ENCODE data around the gene TMEM266. TPM values are rescaled to one million over a fixed set of nuclear protein-coding genes. Genes with fewer than 3 reads are reported as not detected.

TMEM266 gene
- polyA plus RNA-seq, 3 donors, result not detected

- H3K4me2 ChIP-seq (replicated peaks; ENCODE audit: extremely low read depth, low read length, poor library complexity, severe bottlenecking), result no peak overlapping the region
- H3K9me3 ChIP-seq (replicated peaks in 1 of 2; ENCODE audit: control insufficient read depth in 1 of 2, insufficient read depth in 1 of 2, low read length in 2 of 2), result no peaks in the 10 kb centered on the region
- peaks cover 0 to 4% of the 10 kb centered on the region in 2 donors for H3K27me3 ChIP-seq (ENCODE audit: control insufficient read depth in 2 of 2, insufficient read depth in 2 of 2, low read length in 2 of 2)
- H3K9ac ChIP-seq (ENCODE audit: insufficient read depth, low read length, poor library complexity, severe bottlenecking), result no peak overlapping the region
- H3K4me3 Mint-ChIP-seq, result peak overlapping the region in 1 of 2 donors; percentile 26
- peaks cover 10 to 28% (median 16%) of the 10 kb centered on the region in 3 donors for H3K27me3 Mint-ChIP-seq (ENCODE audit: low read depth in 3 of 3)
- peaks cover under 1% of the 10 kb centered on the region for H3K4me1 Mint-ChIP-seq
- intact Hi-C loops (cut with micrococcal nuclease), result no loop called here
- TF ChIP-seq CTCF (IDR thresholded peaks at IDR 0.05), result no peak
- no peak overlapping the region for H3K27ac ChIP-seq (ENCODE audit: low read depth in 1 of 2, low read length in 2 of 2)
- H3K36me3 Mint-ChIP-seq, result no peaks in the 10 kb centered on the region
- peaks cover 4% of the 10 kb centered on the region in 2 donors for H3K4me1 ChIP-seq (ENCODE audit: control insufficient read depth in 1 of 2, insufficient read depth in 2 of 2, low read length in 2 of 2)
- no peaks in the 10 kb centered on the region for H3K36me3 ChIP-seq (replicated peaks in 1 of 2; ENCODE audit: control insufficient read depth in 1 of 2, insufficient read depth in 2 of 2, low read length in 2 of 2)
- H2AFZ ChIP-seq (ENCODE audit: insufficient read depth, low read depth, low read length, poor library complexity, severe bottlenecking), result no peak overlapping the region
- no peak for DNase-seq
- H3K9me3 Mint-ChIP-seq, result peaks cover 0 to 9% (median 3%) of the 10 kb centered on the region in 7 donors
- no peak overlapping the region for H3K4me3 ChIP-seq (replicated peaks in 1 of 3; ENCODE audit: low read depth in 2 of 3, low read length in 3 of 3)
- 98% methylated on average over 6 of the region's 8 CpGs for WGBS (ENCODE audit: insufficient coverage)
- no peak overlapping the region for H3K27ac Mint-ChIP-seq
- no peaks in the 10 kb centered on the region for H3K79me2 ChIP-seq (ENCODE audit: insufficient read depth, low read length)
- H4K20me1 ChIP-seq (ENCODE audit: insufficient read depth, low read length), result no peaks in the 10 kb centered on the region
Observed at GRCh38 chr15:76175442-76175841, 115.7 kb downstream of the TMEM266 start.

GRCh38 chr15:76176059-76176458, 116.3 kb downstream of the TMEM266 start:
- H3K9me3 Mint-ChIP-seq, result peaks cover 0 to 10% (median 3%) of the 10 kb centered on the region in 7 donors
- H3K36me3 Mint-ChIP-seq, result no peaks in the 10 kb centered on the region
- intact Hi-C loops (cut with micrococcal nuclease), result no loop called here
- no peak for TF ChIP-seq CTCF (IDR thresholded peaks at IDR 0.05)
- no peaks in the 10 kb centered on the region for H3K79me2 ChIP-seq (ENCODE audit: insufficient read depth, low read length)
- H3K4me3 ChIP-seq (replicated peaks in 1 of 3; ENCODE audit: low read depth in 2 of 3, low read length in 3 of 3), result no peak overlapping the region
- H3K9ac ChIP-seq (ENCODE audit: insufficient read depth, low read length, poor library complexity, severe bottlenecking), result no peak overlapping the region
- no peaks in the 10 kb centered on the region for H3K4me1 Mint-ChIP-seq
- no peaks in the 10 kb centered on the region for H3K9me3 ChIP-seq (replicated peaks in 1 of 2; ENCODE audit: control insufficient read depth in 1 of 2, insufficient read depth in 1 of 2, low read length in 2 of 2)
- H3K27me3 Mint-ChIP-seq (ENCODE audit: low read depth in 3 of 3), result peaks cover 10 to 28% (median 16%) of the 10 kb centered on the region in 3 donors
- peaks cover 0 to 4% of the 10 kb centered on the region in 2 donors for H3K27me3 ChIP-seq (ENCODE audit: control insufficient read depth in 2 of 2, insufficient read depth in 2 of 2, low read length in 2 of 2)
- no peaks in the 10 kb centered on the region for H3K36me3 ChIP-seq (replicated peaks in 1 of 2; ENCODE audit: control insufficient read depth in 1 of 2, insufficient read depth in 2 of 2, low read length in 2 of 2)
- no peak for DNase-seq
- WGBS (ENCODE audit: insufficient coverage), result 99% methylated on average over 10 of the region's 10 CpGs
- no peak overlapping the region for H3K27ac ChIP-seq (ENCODE audit: low read depth in 1 of 2, low read length in 2 of 2)
- peak overlapping the region in 1 of 7 donors; percentile 37 for H3K27ac Mint-ChIP-seq
- H3K4me2 ChIP-seq (replicated peaks; ENCODE audit: extremely low read depth, low read length, poor library complexity, severe bottlenecking), result no peak overlapping the region
- no peak overlapping the region for H2AFZ ChIP-seq (ENCODE audit: insufficient read depth, low read depth, low read length, poor library complexity, severe bottlenecking)
- H4K20me1 ChIP-seq (ENCODE audit: insufficient read depth, low read length), result no peaks in the 10 kb centered on the region
- no peak overlapping the region for H3K4me3 Mint-ChIP-seq
- H3K4me1 ChIP-seq (ENCODE audit: control insufficient read depth in 1 of 2, insufficient read depth in 2 of 2, low read length in 2 of 2), result no peaks in the 10 kb centered on the region

Measured in CD14-positive monocyte (primary cell).